ENCODE results near the gene DOCK10. TPM values are rescaled to one million over a fixed set of nuclear protein-coding genes. Genes with fewer than 3 reads are reported as not detected.

The DOCK10 gene
- total RNA-seq, 1 donor from 2014 or later, result 3.6 TPM

- Mint-ChIP-seq H3K4me3 (ENCODE audit: low read depth) (no peak overlapping the region), H3K27ac (no peak overlapping the region), H3K27me3 (no peaks in the 10 kb centered on the region), H3K36me3 (ENCODE audit: insufficient read depth) (no peaks in the 10 kb centered on the region), H3K4me1 (ENCODE audit: low read depth) (peaks cover 8% of the 10 kb centered on the region), H3K9me3 (ENCODE audit: low read depth) (peaks cover 5% of the 10 kb centered on the region)
- no peak for DNase-seq (ENCODE audit: low spot score, unreplicated experiment)
- no peak for TF ChIP-seq CTCF (IDR thresholded peaks at IDR 0.05; ENCODE audit: unreplicated experiment)
Observed at GRCh38 chr2:224957540-224958461, 84.5 kb downstream of the DOCK10 start.

- TF ChIP-seq CTCF (IDR thresholded peaks at IDR 0.05; ENCODE audit: unreplicated experiment), result no peak
- Mint-ChIP-seq H3K36me3 (ENCODE audit: insufficient read depth) (no peaks in the 10 kb centered on the region), H3K4me3 (ENCODE audit: low read depth) (no peak overlapping the region), H3K4me1 (ENCODE audit: low read depth) (peaks cover 8% of the 10 kb centered on the region), H3K27ac (no peak overlapping the region), H3K9me3 (ENCODE audit: low read depth) (peaks cover 8% of the 10 kb centered on the region), H3K27me3 (no peaks in the 10 kb centered on the region)
- no peak for DNase-seq (ENCODE audit: low spot score, unreplicated experiment)
Observed at GRCh38 chr2:224956706-224957105, 85.6 kb downstream of the DOCK10 start.

GRCh38 chr2:224954980-224955379 lies 87.3 kb downstream of the DOCK10 start:
- no peaks in the 10 kb centered on the region for H3K27me3 Mint-ChIP-seq
- H3K27ac Mint-ChIP-seq, result no peak overlapping the region
- H3K36me3 Mint-ChIP-seq (ENCODE audit: insufficient read depth), result no peaks in the 10 kb centered on the region
- no peak for DNase-seq (ENCODE audit: low spot score, unreplicated experiment)
- H3K4me1 Mint-ChIP-seq (ENCODE audit: low read depth), result peaks cover 8% of the 10 kb centered on the region
- H3K4me3 Mint-ChIP-seq (ENCODE audit: low read depth), result no peak overlapping the region
- no peak for TF ChIP-seq CTCF (IDR thresholded peaks at IDR 0.05; ENCODE audit: unreplicated experiment)
- H3K9me3 Mint-ChIP-seq (ENCODE audit: low read depth), result peaks cover 6% of the 10 kb centered on the region

GRCh38 chr2:224952936-224953657 lies 89.2 kb downstream of the DOCK10 start:
- Mint-ChIP-seq H3K4me1 (ENCODE audit: low read depth) (peaks cover 8% of the 10 kb centered on the region), H3K9me3 (ENCODE audit: low read depth) (peaks cover 6% of the 10 kb centered on the region), H3K4me3 (ENCODE audit: low read depth) (no peak overlapping the region), H3K27ac (no peak overlapping the region), H3K36me3 (ENCODE audit: insufficient read depth) (no peaks in the 10 kb centered on the region), H3K27me3 (no peaks in the 10 kb centered on the region)
- no peak for TF ChIP-seq CTCF (IDR thresholded peaks at IDR 0.05; ENCODE audit: unreplicated experiment)
- DNase-seq (ENCODE audit: low spot score, unreplicated experiment), result no peak

GRCh38 chr2:224951723-224952481 lies 90.4 kb downstream of the DOCK10 start:
- H3K4me3 Mint-ChIP-seq (ENCODE audit: low read depth), result no peak overlapping the region
- no peak overlapping the region for H3K27ac Mint-ChIP-seq

More at GRCh38 chr2:224951723-224952481, 90.4 kb downstream of the DOCK10 start:
- peaks cover 8% of the 10 kb centered on the region for H3K4me1 Mint-ChIP-seq (ENCODE audit: low read depth)
- H3K27me3 Mint-ChIP-seq, result peaks cover 2% of the 10 kb centered on the region
- H3K9me3 Mint-ChIP-seq (ENCODE audit: low read depth), result peaks cover 6% of the 10 kb centered on the region
- no peak for TF ChIP-seq CTCF (IDR thresholded peaks at IDR 0.05; ENCODE audit: unreplicated experiment)
- no peak for DNase-seq (ENCODE audit: low spot score, unreplicated experiment)
- no peaks in the 10 kb centered on the region for H3K36me3 Mint-ChIP-seq (ENCODE audit: insufficient read depth)
